Esophagus (tissue), 2 donors: ENCODE measurements around the gene CTSA. TPM values are rescaled to one million over a fixed set of nuclear protein-coding genes. Genes with fewer than 3 reads are reported as not detected.
"Not testable (repeated sequence)": the region's sequence is repeated elsewhere in the genome, so short reads cannot be mapped to it uniquely, and the experiment has no call there.

Experiments used
- H3K27ac ChIP-seq, 2 donors: one replicate each; pipeline ENCODE4 v1.5.1; 2013; ENCODE audit warnings: low read depth in 2 of 2, mild to moderate bottlenecking in 2 of 2, inconsistent platforms in 1 of 2, low read length in 1 of 2, moderate library complexity in 1 of 2
- H3K27me3 ChIP-seq, 2 donors: one replicate each; pipeline ENCODE4 v1.6.1; 2013; ENCODE audit warnings: low read length in 2 of 2, control low read depth in 1 of 2, mild to moderate bottlenecking in 1 of 2; ENCODE audit not compliant: insufficient read depth in 2 of 2, control insufficient read depth in 1 of 2
- H3K36me3 ChIP-seq, 2 donors: one replicate each; pipeline ENCODE4 v1.6.1; 2013; ENCODE audit warnings: low read length in 1 of 2; ENCODE audit not compliant: control insufficient read depth in 2 of 2, insufficient read depth in 2 of 2
- H3K4me1 ChIP-seq, 2 donors: one replicate each; pipeline ENCODE4 v1.6.1; 2013; ENCODE audit warnings: low read length in 1 of 2; ENCODE audit not compliant: control insufficient read depth in 2 of 2, insufficient read depth in 2 of 2
- H3K4me3 ChIP-seq, 2 donors: one replicate each; pipeline ENCODE4 v1.5.1; 2013; ENCODE audit warnings: low read length in 2 of 2, mild to moderate bottlenecking in 2 of 2, low read depth in 1 of 2, moderate library complexity in 1 of 2
- H3K9me3 ChIP-seq, 2 donors: one replicate each; pipeline ENCODE4 v1.6.1; 2013; ENCODE audit warnings: mild to moderate bottlenecking in 2 of 2, low read depth in 1 of 2, low read length in 1 of 2, moderate library complexity in 1 of 2; ENCODE audit not compliant: control insufficient read depth in 2 of 2, insufficient read depth in 1 of 2
- WGBS, 2 donors: extraction: QIAGEN DNeasy Blood & Tissue Kit; methylation state at CpG; one replicate each; pipeline ENCODE4 v1.1.7; 2013; 5-methylcytosine and 5-hydroxymethylcytosine counted together
- polyA plus RNA-seq, 2 donors: library from polyadenylated mRNA; stranded (reverse); fragments of 200-250 nt; gene quantifications; one replicate each; pipeline ENCODE4 v1.2.3, GENCODE V29; 2013
- donor health status: healthy with polysubstance abuse.
- donor health status: Bipolar disorder and iron deficiency.

Gene CTSA
- polyA plus RNA-seq, 2 donors, result 43.6 to 55.0 TPM

GRCh38 chr20:45921337-45922189, 30.4 kb downstream of the CTSA start:
- 82 to 87% methylated on average over 11 of the region's 11 CpGs for WGBS, 2 donors
- Histone ChIP-seq H3K27ac (no peak overlapping the region), H3K36me3 (no peaks in the 10 kb centered on the region), H3K4me1 (no peaks in the 10 kb centered on the region), H3K27me3 (no peaks in the 10 kb centered on the region), H3K9me3 (no peaks in the 10 kb centered on the region), H3K4me3 (no peak overlapping the region)

- Histone ChIP-seq H3K4me3 (no peak overlapping the region), H3K4me1 (no peaks in the 10 kb centered on the region), H3K36me3 (no peaks in the 10 kb centered on the region), H3K9me3 (no peaks in the 10 kb centered on the region), H3K27me3 (no peaks in the 10 kb centered on the region), H3K27ac (peak overlapping the region in 1 of 2 donors; percentile 11)
- WGBS, 2 donors, result 49 to 57% methylated on average over 21 of the region's 21 CpGs
Observed at GRCh38 chr20:45924391-45925261, 33.5 kb downstream of the CTSA start.

- H3K36me3 ChIP-seq, result no peaks in the 10 kb centered on the region
- H3K9me3 ChIP-seq, result no peaks in the 10 kb centered on the region
- no peak overlapping the region for H3K27ac ChIP-seq
- no peak overlapping the region for H3K4me3 ChIP-seq
- WGBS, 2 donors, result 55 to 62% methylated on average over 9 of the region's 9 CpGs
- H3K4me1 ChIP-seq, result no peaks in the 10 kb centered on the region
- H3K27me3 ChIP-seq, result no peaks in the 10 kb centered on the region
Observed at GRCh38 chr20:45925821-45926506, 34.8 kb downstream of the CTSA start.

DNA sequence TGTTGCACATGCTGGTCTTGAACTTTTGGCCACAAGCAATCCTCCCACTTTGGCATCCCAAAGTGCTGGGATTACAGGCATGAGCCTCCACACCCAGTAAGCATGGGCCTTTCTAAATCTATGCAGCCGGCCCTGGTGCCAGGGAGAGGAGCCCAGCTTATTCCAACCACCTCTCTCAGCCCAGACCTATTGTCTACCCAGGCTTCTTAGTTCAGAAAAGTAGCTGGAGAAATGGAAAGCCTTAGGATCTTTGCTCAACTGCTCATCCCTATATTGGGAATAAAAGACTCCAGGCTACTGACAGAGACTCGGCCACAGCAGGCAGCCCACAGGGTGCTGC, 35.6 kb downstream of the CTSA start:
- Histone ChIP-seq H3K4me3 (no peak overlapping the region), H3K4me1 (no peaks in the 10 kb centered on the region), H3K27ac (no peak overlapping the region), H3K36me3 (no peaks in the 10 kb centered on the region), H3K27me3 (no peaks in the 10 kb centered on the region), H3K9me3 (no peaks in the 10 kb centered on the region)
- 70 to 75% methylated on average over 2 of the region's 2 CpGs for WGBS, 2 donors

DNA sequence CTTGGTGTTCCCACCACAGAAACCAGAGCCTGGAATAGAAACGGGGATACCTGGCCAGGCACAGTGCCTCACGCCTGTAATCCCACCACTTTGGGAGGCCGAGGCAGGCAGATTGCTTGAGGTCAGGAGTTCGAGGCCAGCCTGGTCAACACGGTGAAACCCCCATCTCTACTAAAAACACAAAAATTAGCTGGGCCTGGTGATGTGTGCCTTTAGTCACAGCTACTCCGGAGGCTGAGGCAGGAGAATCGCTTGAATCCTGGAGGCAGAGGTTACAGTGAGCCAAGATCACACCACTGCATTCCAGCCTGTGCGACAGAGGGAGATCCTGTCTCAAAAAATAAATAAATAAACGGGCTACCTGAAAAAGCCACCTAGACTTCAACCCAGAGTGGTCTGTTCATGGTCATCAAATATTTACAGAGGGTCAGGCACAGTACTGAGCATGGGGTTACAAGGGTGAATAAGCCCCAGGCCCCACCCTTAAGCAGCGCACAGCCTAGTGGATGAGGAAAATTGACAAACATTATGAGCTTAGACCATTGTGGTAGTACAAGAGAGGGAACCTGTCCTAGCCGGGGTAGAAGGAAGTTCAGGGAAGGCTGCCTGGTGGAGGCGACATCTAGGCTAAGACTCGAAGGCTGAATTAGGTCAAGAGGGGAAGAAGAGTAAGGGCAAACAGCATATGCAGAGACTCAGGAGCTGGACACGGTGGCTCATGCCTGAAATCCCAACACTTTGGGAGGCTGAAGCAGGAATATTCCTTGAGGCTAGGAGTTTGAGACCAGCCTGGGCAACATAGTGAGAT, 36.1 kb downstream of the CTSA start:
- Histone ChIP-seq H3K4me1 (no peaks in the 10 kb centered on the region), H3K9me3 (no peaks in the 10 kb centered on the region), H3K4me3 (no peak overlapping the region), H3K36me3 (no peaks in the 10 kb centered on the region), H3K27me3 (no peaks in the 10 kb centered on the region), H3K27ac (no peak overlapping the region)
- WGBS, 2 donors, result 71 to 77% methylated on average over 14 of the region's 14 CpGs

GRCh38 chr20:45931680-45932079, 40.5 kb downstream of the CTSA start:
- H3K27ac ChIP-seq, H3K27me3 ChIP-seq, H3K4me1 ChIP-seq, H3K36me3 ChIP-seq, H3K9me3 ChIP-seq, H3K4me3 ChIP-seq: not testable (repeated sequence)
- 91 to 96% methylated on average over 17 of the region's 17 CpGs for WGBS, 2 donors

GRCh38 chr20:45933266-45934045, 42.3 kb downstream of the CTSA start:
- WGBS, 2 donors, result 20 to 24% methylated on average over 22 of the region's 22 CpGs
- H3K4me3 ChIP-seq, result peak overlapping the region; percentile 85 to 88
- peaks cover 2 to 5% of the 10 kb centered on the region in 2 donors for H3K4me1 ChIP-seq
- no peaks in the 10 kb centered on the region for H3K9me3 ChIP-seq
- H3K36me3 ChIP-seq, result peaks cover 2 to 5% of the 10 kb centered on the region in 2 donors
- no peaks in the 10 kb centered on the region for H3K27me3 ChIP-seq
- peak overlapping the region; percentile 99 to 100 for H3K27ac ChIP-seq

DNA sequence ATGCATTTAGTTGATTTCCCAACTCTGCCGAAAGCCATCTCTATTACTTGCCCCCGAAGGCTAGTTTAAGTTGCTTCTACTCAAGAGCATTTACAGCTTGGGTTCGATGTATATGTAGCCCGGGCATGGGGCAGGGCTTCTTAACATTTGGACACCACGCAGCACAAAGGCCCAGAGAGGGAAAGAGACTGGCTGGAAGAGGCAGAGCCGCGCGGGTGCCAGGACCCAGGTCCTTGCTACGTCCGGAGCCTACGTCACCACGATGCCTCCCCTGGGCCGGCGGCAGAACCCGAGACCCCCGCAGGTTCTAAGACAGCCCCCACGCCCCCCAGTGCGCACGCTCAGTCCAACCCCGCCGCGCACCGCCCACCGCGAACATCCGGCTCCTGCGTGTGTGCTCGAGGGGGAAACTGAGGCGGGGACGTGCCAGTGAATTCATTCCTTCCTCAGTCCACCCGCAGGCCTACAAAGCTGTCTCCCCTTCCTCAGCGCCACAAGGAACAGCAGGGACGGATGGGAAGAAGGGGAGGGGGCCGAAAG, 43.0 kb downstream of the CTSA start:
- Histone ChIP-seq H3K4me3 (peak overlapping the region; percentile 85 to 88), H3K27ac (peak overlapping the region; percentile 99 to 100), H3K36me3 (peaks cover 6 to 8% of the 10 kb centered on the region in 2 donors), H3K4me1 (peaks cover 2 to 5% of the 10 kb centered on the region in 2 donors), H3K9me3 (no peaks in the 10 kb centered on the region), H3K27me3 (no peaks in the 10 kb centered on the region)
- WGBS, 2 donors, result 1 to 2% methylated on average over 32 to 34 of the region's 34 CpGs
